Measurements from ENCODE around the gene PSAP.
A peak's percentile ranks its signal among the peaks of the same experiment; 100 is the strongest.

The PSAP gene

GRCh38 chr10:71796749-71797405 is 54.2 kb downstream of the PSAP start:
- in situ Hi-C loops (cut with MboI; ENCODE audit: low sequenced_read_pairs), result no loop called here
- Histone ChIP-seq H3K9me3 (no peaks in the 10 kb centered on the region), H3K4me3 (no peak overlapping the region), H3K36me3 (replicated peaks) (no peaks in the 10 kb centered on the region), H3K27me3 (ENCODE audit: low read depth) (no peaks in the 10 kb centered on the region), H3K4me1 (no peaks in the 10 kb centered on the region)
- DNase-seq (ENCODE audit: low spot score in 2 of 2), result no peak

- in situ Hi-C loops (cut with MboI; ENCODE audit: low sequenced_read_pairs), result no loop called here
- no peaks in the 10 kb centered on the region for H3K9me3 ChIP-seq
- no peaks in the 10 kb centered on the region for H3K4me1 ChIP-seq
- no peaks in the 10 kb centered on the region for H3K27me3 ChIP-seq (ENCODE audit: low read depth)
- DNase-seq (ENCODE audit: low spot score in 2 of 2), result peak in 1 of 2 experiments; percentile 61
- H3K4me3 ChIP-seq, result no peak overlapping the region
- H3K36me3 ChIP-seq (replicated peaks), result no peaks in the 10 kb centered on the region
Measured at GRCh38 chr10:71795248-71795647, 55.8 kb downstream of the PSAP start.

GRCh38 chr10:71790749-71791440 is 60.2 kb downstream of the PSAP start:
- in situ Hi-C loops (cut with MboI; ENCODE audit: low sequenced_read_pairs), result no loop called here

GRCh38 chr10:71789871-71790270 is 61.2 kb downstream of the PSAP start:
- no peaks in the 10 kb centered on the region for H3K36me3 ChIP-seq (replicated peaks)
- no peaks in the 10 kb centered on the region for H3K4me1 ChIP-seq
- no peaks in the 10 kb centered on the region for H3K27me3 ChIP-seq (ENCODE audit: low read depth)
- H3K9me3 ChIP-seq, result no peaks in the 10 kb centered on the region
- H3K4me3 ChIP-seq, result no peak overlapping the region
- DNase-seq (ENCODE audit: low spot score in 2 of 2), result no peak
- in situ Hi-C loops (cut with MboI; ENCODE audit: low sequenced_read_pairs), result no loop called here

More at GRCh38 chr10:71790749-71791440, 60.2 kb downstream of the PSAP start:
- Histone ChIP-seq H3K36me3 (replicated peaks) (no peaks in the 10 kb centered on the region), H3K4me1 (no peaks in the 10 kb centered on the region), H3K9me3 (no peaks in the 10 kb centered on the region), H3K27me3 (ENCODE audit: low read depth) (no peaks in the 10 kb centered on the region), H3K4me3 (no peak overlapping the region)
- DNase-seq (ENCODE audit: low spot score in 2 of 2), result no peak

GRCh38 chr10:71788954-71789353 is 62.1 kb downstream of the PSAP start:
- Histone ChIP-seq H3K27me3 (ENCODE audit: low read depth) (no peaks in the 10 kb centered on the region), H3K4me3 (no peak overlapping the region), H3K4me1 (no peaks in the 10 kb centered on the region), H3K36me3 (replicated peaks) (no peaks in the 10 kb centered on the region), H3K9me3 (no peaks in the 10 kb centered on the region)
- no peak for DNase-seq (ENCODE audit: low spot score in 2 of 2)
- in situ Hi-C loops (cut with MboI; ENCODE audit: low sequenced_read_pairs), result no loop called here

GRCh38 chr10:71784679-71785272 is 66.3 kb downstream of the PSAP start:
- Histone ChIP-seq H3K27me3 (ENCODE audit: low read depth) (no peaks in the 10 kb centered on the region), H3K4me3 (no peak overlapping the region), H3K36me3 (replicated peaks) (no peaks in the 10 kb centered on the region), H3K4me1 (no peaks in the 10 kb centered on the region), H3K9me3 (no peaks in the 10 kb centered on the region)
- no peak for DNase-seq (ENCODE audit: low spot score in 2 of 2)
- in situ Hi-C loops (cut with MboI; ENCODE audit: low sequenced_read_pairs), result no loop called here

GRCh38 chr10:71783917-71784678 is 67.0 kb downstream of the PSAP start:
- Histone ChIP-seq H3K4me1 (no peaks in the 10 kb centered on the region), H3K4me3 (no peak overlapping the region), H3K36me3 (replicated peaks) (no peaks in the 10 kb centered on the region), H3K9me3 (no peaks in the 10 kb centered on the region), H3K27me3 (ENCODE audit: low read depth) (no peaks in the 10 kb centered on the region)
- in situ Hi-C loops (cut with MboI; ENCODE audit: low sequenced_read_pairs), result no loop called here
- DNase-seq (ENCODE audit: low spot score in 2 of 2), result no peak

- no peaks in the 10 kb centered on the region for H3K27me3 ChIP-seq (ENCODE audit: low read depth)
- no peaks in the 10 kb centered on the region for H3K36me3 ChIP-seq (replicated peaks)
- in situ Hi-C loops (cut with MboI; ENCODE audit: low sequenced_read_pairs), result no loop called here
- no peak for DNase-seq (ENCODE audit: low spot score in 2 of 2)
- H3K9me3 ChIP-seq, result no peaks in the 10 kb centered on the region
- no peak overlapping the region for H3K4me3 ChIP-seq
- no peaks in the 10 kb centered on the region for H3K4me1 ChIP-seq
Measured at GRCh38 chr10:71782917-71783490, 68.0 kb downstream of the PSAP start.

GRCh38 chr10:71782221-71782916 is 68.7 kb downstream of the PSAP start:
- in situ Hi-C loops (cut with MboI; ENCODE audit: low sequenced_read_pairs), result no loop called here
- H3K9me3 ChIP-seq, result no peaks in the 10 kb centered on the region
- H3K4me3 ChIP-seq, result no peak overlapping the region
- no peak for DNase-seq (ENCODE audit: low spot score in 2 of 2)
- H3K36me3 ChIP-seq (replicated peaks), result no peaks in the 10 kb centered on the region
- H3K4me1 ChIP-seq, result no peaks in the 10 kb centered on the region
- no peaks in the 10 kb centered on the region for H3K27me3 ChIP-seq (ENCODE audit: low read depth)

GRCh38 chr10:71780719-71781118 is 70.3 kb downstream of the PSAP start:
- in situ Hi-C loops (cut with MboI; ENCODE audit: low sequenced_read_pairs), result no loop called here
- DNase-seq (ENCODE audit: low spot score in 2 of 2), result no peak

GRCh38 chr10:71780156-71780555 is 70.9 kb downstream of the PSAP start:
- in situ Hi-C loops (cut with MboI; ENCODE audit: low sequenced_read_pairs), result no loop called here
- H3K27me3 ChIP-seq (ENCODE audit: low read depth), result no peaks in the 10 kb centered on the region
- DNase-seq (ENCODE audit: low spot score in 2 of 2), result no peak
- no peak overlapping the region for H3K4me3 ChIP-seq
- no peaks in the 10 kb centered on the region for H3K4me1 ChIP-seq
- H3K36me3 ChIP-seq (replicated peaks), result no peaks in the 10 kb centered on the region
- H3K9me3 ChIP-seq, result no peaks in the 10 kb centered on the region

More at GRCh38 chr10:71780719-71781118, 70.3 kb downstream of the PSAP start:
- Histone ChIP-seq H3K9me3 (no peaks in the 10 kb centered on the region), H3K4me3 (no peak overlapping the region), H3K4me1 (no peaks in the 10 kb centered on the region), H3K36me3 (replicated peaks) (no peaks in the 10 kb centered on the region), H3K27me3 (ENCODE audit: low read depth) (no peaks in the 10 kb centered on the region)

GRCh38 chr10:71779641-71780040 is 71.4 kb downstream of the PSAP start:
- Histone ChIP-seq H3K36me3 (replicated peaks) (no peaks in the 10 kb centered on the region), H3K4me1 (no peaks in the 10 kb centered on the region), H3K9me3 (no peaks in the 10 kb centered on the region), H3K4me3 (no peak overlapping the region), H3K27me3 (ENCODE audit: low read depth) (no peaks in the 10 kb centered on the region)
- DNase-seq (ENCODE audit: low spot score in 2 of 2), result no peak
- in situ Hi-C loops (cut with MboI; ENCODE audit: low sequenced_read_pairs), result no loop called here
